HepG2 (cell line): ENCODE results near the gene THOC6. TPM values are rescaled to one million over a fixed set of nuclear protein-coding genes. Genes with fewer than 3 reads are reported as not detected.

Source experiments
- AHR ChIP-seq: IDR thresholded peaks from 2 replicates; pipeline ENCODE4 v1.6.1; 2018; ENCODE audit warnings: missing genetic modification reagents, missing compliant biosample characterization
- ARID5B ChIP-seq: IDR thresholded peaks from 2 replicates; pipeline ENCODE4 v1.4.0; 2020; ENCODE audit warnings: mild to moderate bottlenecking, missing genetic modification reagents
- EP300 ChIP-seq, 3 experiments: sonication (generic) in 1 of 3; formaldehyde crosslinking in 1 of 3; IDR thresholded peaks; 2 replicates each; pipeline versions ENCODE4 v1.5.1 to v1.6.1; 2011 to 2020; ENCODE audit warnings: low read depth in 2 of 3, low read length in 2 of 3, borderline replicate concordance in 1 of 3, improper control_type of control experiment in 1 of 3, mild to moderate bottlenecking in 1 of 3, missing genetic modification reagents in 1 of 3, moderate library complexity in 1 of 3
- KDM6A ChIP-seq: IDR thresholded peaks from 2 replicates; pipeline ENCODE4 v1.6.1; 2016; ENCODE audit warnings: low read depth
- NCOR1 ChIP-seq: fragments of 200-600 bp; sonication (generic); IDR thresholded peaks from 2 replicates; pipeline ENCODE4 v1.7.0; 2017; ENCODE audit warnings: antibody characterized with exemption, low read length, borderline replicate concordance
- NFAT5 ChIP-seq: sonication (generic); formaldehyde crosslinking; IDR thresholded peaks from 2 replicates; pipeline ENCODE4 v1.4.0; 2020; ENCODE audit warnings: missing genetic modification reagents
- NR2F6 ChIP-seq, 2 experiments: IDR thresholded peaks; 2 replicates each; pipeline ENCODE4 v1.6.1; 2016; ENCODE audit warnings: antibody characterized with exemption in 1 of 2, mild to moderate bottlenecking in 1 of 2
- PAX8 ChIP-seq: sonication (generic); formaldehyde crosslinking; IDR thresholded peaks from 2 replicates; pipeline ENCODE4 v1.8.0; 2022; ENCODE audit warnings: mild to moderate bottlenecking, missing genetic modification reagents, borderline replicate concordance
- RAD51 ChIP-seq: fragments of 450-650 bp; IDR thresholded peaks from 2 replicates; pipeline ENCODE4 v1.6.1; 2016; ENCODE audit warnings: borderline replicate concordance
- ZNF280B ChIP-seq: sonication (generic); formaldehyde crosslinking; IDR thresholded peaks from 2 replicates; pipeline ENCODE4 v1.5.0; 2020; ENCODE audit warnings: missing genetic modification reagents, mild to moderate bottlenecking, borderline replicate concordance
- ZNF317 ChIP-seq: sonication (generic); formaldehyde crosslinking; IDR thresholded peaks from 2 replicates; pipeline ENCODE4 v1.5.0; 2020; ENCODE audit warnings: mild to moderate bottlenecking, missing genetic modification reagents
- ZNF354B ChIP-seq: sonication (generic); formaldehyde crosslinking; IDR thresholded peaks from 2 replicates; pipeline ENCODE4 v1.8.0; 2022; ENCODE audit warnings: mild to moderate bottlenecking, missing genetic modification reagents
- ZNF460 ChIP-seq: sonication (generic); formaldehyde crosslinking; IDR thresholded peaks from 2 replicates; pipeline ENCODE4 v1.5.1; 2020; ENCODE audit warnings: missing genetic modification reagents, mild to moderate bottlenecking, borderline replicate concordance
- ZNF747 ChIP-seq: sonication (generic); formaldehyde crosslinking; IDR thresholded peaks from 2 replicates; pipeline ENCODE4 v1.8.1; 2023; ENCODE audit warnings: missing genetic modification reagents, mild to moderate bottlenecking, borderline replicate concordance
- ZNF792 ChIP-seq: IDR thresholded peaks from 2 replicates; pipeline ENCODE4 v1.6.1; 2016
- ZSCAN9 ChIP-seq: IDR thresholded peaks from 2 replicates; pipeline ENCODE4 v1.6.1; 2016; ENCODE audit warnings: borderline replicate concordance
- polyA plus RNA-seq, 8 experiments: library from polyadenylated mRNA; depleted of rRNA in 3 of 8; stranded (reverse) in 7 of 8; unstranded in 1 of 8; fragments of >200 nt; fragmentation: Illumina TruSeq in 4 of 8; extraction: Trizol in 4 of 8; gene quantifications; 2 replicates each; pipeline versions ENCODE4 v1.2.1 to v1.2.3, GENCODE V29; 2011 to 2016; ENCODE audit warnings: low read depth in 4 of 8, missing spikeins in 1 of 8, mixed read lengths in 1 of 8; ENCODE audit not compliant: insufficient read depth in 1 of 8
- total RNA-seq, 5 experiments: library from RNA; depleted of rRNA; stranded (reverse); fragments of >200 nt; fragmentation: Illumina TruSeq; extraction: Trizol; gene quantifications; 2 replicates each; pipeline ENCODE4 v1.2.3, GENCODE V29; 2016; ENCODE audit warnings: low read depth in 1 of 5

Gene THOC6
- total and polyA plus RNA-seq, 2 of the 13 experiments (the other 11 are each of a cell fraction or from before 2014, with no cell fraction given), result 32.1 to 37.0 TPM

- no peak for TF ChIP-seq NFAT5 (CRISPR knock-in tag)
- peak; percentile 85 for TF ChIP-seq NR2F6 (IDR thresholded peaks at IDR 0.05)
- peak; percentile 95 for TF ChIP-seq NR2F6 (CRISPR knock-in tag; IDR thresholded peaks at IDR 0.05)
- peak; percentile 57; the same call in 1 of the 2 replicates for TF ChIP-seq NCOR1
- TF ChIP-seq PAX8 (CRISPR knock-in tag), result no peak
- TF ChIP-seq AHR, result peak; percentile 26; the same call in 1 of the 2 replicates
- peak; percentile 78 for TF ChIP-seq ARID5B (CRISPR knock-in tag)
- TF ChIP-seq ZNF792 (CRISPR knock-in tag), result peak; percentile 18; the same call in 1 of the 2 replicates
- peak; percentile 25; the same call in 1 of the 2 replicates for TF ChIP-seq ZNF280B (CRISPR knock-in tag)
- TF ChIP-seq RAD51, result no peak
- no peak; the same call in none of the 2 replicates for TF ChIP-seq KDM6A
- no peak for TF ChIP-seq ZNF354B (CRISPR knock-in tag)
- peak in 1 of 2 experiments; percentile 66; a peak in 2 of 4 replicates for TF ChIP-seq EP300 (IDR thresholded peaks at IDR 0.05; ENCODE audit: low read depth in 2 of 2, low read length in 2 of 2)
- TF ChIP-seq EP300 (CRISPR knock-in tag; IDR thresholded peaks at IDR 0.05; ENCODE audit: borderline replicate concordance), result peak; percentile 76; the same call in 1 of the 2 replicates
- TF ChIP-seq ZSCAN9, result 0 out of 2 replicates have a peak, but pooled peaks have one; percentile 27
- 0 out of 2 replicates have a peak, but pooled peaks have one; percentile 40 for TF ChIP-seq ZNF460 (CRISPR knock-in tag)
- peak; percentile 72; the same call in 1 of the 2 replicates for TF ChIP-seq ZNF747 (CRISPR knock-in tag)
- no peak; the same call in 1 of the 2 replicates for TF ChIP-seq ZNF317
These were observed 3.0 kb upstream of the THOC6 start (continued) for GRCh38 chr16:3020604-3021448.
